Activated B cell treated with CpG ODN at 0.5 μM for 24 hours (primary cell): Measurements from ENCODE around the gene SMIM38. TPM values are rescaled to one million over a fixed set of nuclear protein-coding genes. Genes with fewer than 3 reads are reported as not detected.
"Not testable (repeated sequence)": the region's sequence is repeated elsewhere in the genome, so short reads cannot be mapped to it uniquely, and the experiment has no call there.

Experiments used
- ATAC-seq: fragments of 200-7000 bp; cut with Tn5 transposase; one replicate; pipeline ENCODE4 v1.10.0; 2021; ENCODE audit warnings: low read depth, mild to moderate bottlenecking, moderate library complexity
- CTCF ChIA-PET: fragments of 350-600 bp; sonication (Branson Sonifier 250); formaldehyde crosslinking; loops from one replicate; lab custom pipeline; 2021; ENCODE audit warnings: antibody characterized with exemption; lab: Charles Lee
- POLR2A ChIA-PET: fragments of 350-600 bp; sonication (Branson Sonifier 250); formaldehyde crosslinking; loops from one replicate; lab custom pipeline; 2021; ENCODE audit warnings: antibody characterized with exemption; lab: Charles Lee
- DNase-seq: peaks from one replicate; pipeline ENCODE4 v3.0.0; 2022
- H3K27ac Mint-ChIP-seq: one replicate; pipeline ENCODE4 v1.8.0; 2020; ENCODE audit warnings: mixed read lengths
- H3K27me3 Mint-ChIP-seq: one replicate; pipeline ENCODE4 v1.8.0; 2021; ENCODE audit warnings: mixed read lengths
- H3K36me3 Mint-ChIP-seq: one replicate; pipeline ENCODE4 v1.8.0; 2021; ENCODE audit warnings: low read depth, mixed read lengths
- H3K4me1 Mint-ChIP-seq: one replicate; pipeline ENCODE4 v1.8.0; 2021; ENCODE audit warnings: mixed read lengths
- H3K4me3 Mint-ChIP-seq: one replicate; pipeline ENCODE4 v1.8.0; 2020; ENCODE audit warnings: mild to moderate bottlenecking, mixed read lengths
- H3K9me3 Mint-ChIP-seq: one replicate; pipeline ENCODE4 v1.8.0; 2020; ENCODE audit warnings: mixed read lengths
- intact Hi-C: fragments of 100-400 bp; cut with micrococcal nuclease; formaldehyde crosslinking; loops from one replicate; pipeline ENCODE4 v1.15.1; 2024
- total RNA-seq: library from RNA; stranded (reverse); gene quantifications from 2 replicates; pipeline ENCODE4 v1.2.3, GENCODE V29; 2022
- TF ChIP-seq, protein P1 (sequence below): fragments of 200-600 bp; IDR thresholded peaks from one replicate; pipeline ENCODE4 v1.8.0; 2022; ENCODE audit warnings: antibody characterized with exemption, mild to moderate bottlenecking

SMIM38 gene
- total RNA-seq, 1 donor from 2014 or later, result 2.7 TPM

- Mint-ChIP-seq H3K27ac (no peak overlapping the region), H3K36me3 (peaks cover 3% of the 10 kb centered on the region), H3K4me1 (peaks cover 3% of the 10 kb centered on the region), H3K9me3 (peaks cover 20% of the 10 kb centered on the region), H3K27me3 (peaks cover 4% of the 10 kb centered on the region), H3K4me3 (no peak overlapping the region)
- ChIA-PET POLR2A (no interaction called here), CTCF (no interaction called here)
- no peak for DNase-seq
- TF ChIP-seq, protein P1, sequence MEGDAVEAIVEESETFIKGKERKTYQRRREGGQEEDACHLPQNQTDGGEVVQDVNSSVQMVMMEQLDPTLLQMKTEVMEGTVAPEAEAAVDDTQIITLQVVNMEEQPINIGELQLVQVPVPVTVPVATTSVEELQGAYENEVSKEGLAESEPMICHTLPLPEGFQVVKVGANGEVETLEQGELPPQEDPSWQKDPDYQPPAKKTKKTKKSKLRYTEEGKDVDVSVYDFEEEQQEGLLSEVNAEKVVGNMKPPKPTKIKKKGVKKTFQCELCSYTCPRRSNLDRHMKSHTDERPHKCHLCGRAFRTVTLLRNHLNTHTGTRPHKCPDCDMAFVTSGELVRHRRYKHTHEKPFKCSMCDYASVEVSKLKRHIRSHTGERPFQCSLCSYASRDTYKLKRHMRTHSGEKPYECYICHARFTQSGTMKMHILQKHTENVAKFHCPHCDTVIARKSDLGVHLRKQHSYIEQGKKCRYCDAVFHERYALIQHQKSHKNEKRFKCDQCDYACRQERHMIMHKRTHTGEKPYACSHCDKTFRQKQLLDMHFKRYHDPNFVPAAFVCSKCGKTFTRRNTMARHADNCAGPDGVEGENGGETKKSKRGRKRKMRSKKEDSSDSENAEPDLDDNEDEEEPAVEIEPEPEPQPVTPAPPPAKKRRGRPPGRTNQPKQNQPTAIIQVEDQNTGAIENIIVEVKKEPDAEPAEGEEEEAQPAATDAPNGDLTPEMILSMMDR, result no peak
- intact Hi-C loops, result no loop called here
- ATAC-seq, result no peak
These were observed 7.4 kb upstream of the SMIM38 start for GRCh38 chr11:69148377-69148762.

- Mint-ChIP-seq H3K27me3 (peaks cover 4% of the 10 kb centered on the region), H3K4me3 (no peak overlapping the region), H3K9me3 (peaks cover 20% of the 10 kb centered on the region), H3K36me3 (peaks cover 3% of the 10 kb centered on the region), H3K4me1 (peaks cover 6% of the 10 kb centered on the region), H3K27ac (no peak overlapping the region)
- ChIA-PET CTCF (no interaction called here), POLR2A (no interaction called here)
- ATAC-seq (no peak), DNase-seq (no peak)
- intact Hi-C loops, result no loop called here
- TF ChIP-seq, protein P1, result no peak
These were observed 6.9 kb upstream of the SMIM38 start for GRCh38 chr11:69148806-69149205.

GRCh38 chr11:69149338-69150045 is 6.2 kb upstream of the SMIM38 start:
- H3K4me3 Mint-ChIP-seq, CTCF ChIA-PET, intact Hi-C loops, H3K27ac Mint-ChIP-seq, H3K36me3 Mint-ChIP-seq, DNase-seq, POLR2A ChIA-PET, H3K27me3 Mint-ChIP-seq, ATAC-seq: not testable (repeated sequence)
- peaks cover 20% of the 10 kb centered on the region for H3K9me3 Mint-ChIP-seq
- peaks cover 10% of the 10 kb centered on the region for H3K4me1 Mint-ChIP-seq

DNA sequence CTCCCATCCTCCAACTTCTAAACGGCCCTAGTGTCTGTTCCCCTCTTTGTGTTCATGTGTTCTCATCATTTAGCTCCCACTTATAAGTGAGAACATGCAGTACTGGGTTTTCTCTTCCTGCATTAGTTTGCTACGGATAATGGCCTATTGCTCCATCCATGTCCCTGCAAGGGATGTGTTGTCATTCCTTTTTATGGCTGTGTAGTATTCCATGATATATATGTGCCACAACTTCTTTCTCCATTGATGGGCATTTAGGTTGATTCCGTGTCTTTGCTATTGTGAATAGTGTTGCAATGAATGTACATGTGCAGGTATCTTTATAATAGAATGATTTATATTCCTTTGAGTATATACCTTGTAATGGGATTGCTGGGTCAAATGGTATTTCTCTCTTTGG is 5.6 kb upstream of the SMIM38 start:
- DNase-seq, result no peak
- TF ChIP-seq, protein P1, result no peak
- intact Hi-C loops, result no loop called here
- ChIA-PET POLR2A (no interaction called here), CTCF (no interaction called here)
- Mint-ChIP-seq H3K4me3 (no peak overlapping the region), H3K27ac (no peak overlapping the region), H3K36me3 (peaks cover 3% of the 10 kb centered on the region), H3K27me3 (peaks cover 4% of the 10 kb centered on the region), H3K9me3 (peaks cover 18% of the 10 kb centered on the region), H3K4me1 (peaks cover 10% of the 10 kb centered on the region)
- no peak for ATAC-seq

DNA sequence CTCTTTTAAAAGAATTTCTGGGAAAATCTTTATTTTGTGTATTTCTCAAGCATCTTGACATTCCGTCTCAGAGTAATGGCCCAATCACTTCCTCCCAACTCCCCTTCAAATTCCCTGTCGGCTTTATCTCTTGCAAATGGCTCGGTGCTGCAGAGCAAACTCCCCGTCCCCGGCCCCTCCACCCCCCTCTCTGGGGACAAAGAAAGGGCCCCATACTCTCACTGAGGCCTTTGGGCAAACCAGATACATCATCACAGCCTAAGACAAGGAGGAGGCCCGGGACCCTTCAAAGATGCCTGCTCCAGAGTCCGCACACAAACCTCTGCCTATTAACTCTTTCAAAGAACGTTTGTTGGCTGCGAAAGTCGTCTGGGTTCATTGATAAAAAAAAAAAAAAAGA is 3.9 kb upstream of the SMIM38 start:
- POLR2A ChIA-PET, result no interaction called here
- ATAC-seq (no peak), DNase-seq (no peak)
- TF ChIP-seq, protein P1, result no peak
- Mint-ChIP-seq H3K9me3 (peaks cover 6% of the 10 kb centered on the region), H3K36me3 (peaks cover 3% of the 10 kb centered on the region), H3K4me1 (peaks cover 23% of the 10 kb centered on the region), H3K27ac (no peak overlapping the region), H3K27me3 (peaks cover 4% of the 10 kb centered on the region), H3K4me3 (no peak overlapping the region)
- intact Hi-C loops, result no loop called here
- CTCF ChIA-PET, result no interaction called here
